GM19452 (cell line): ENCODE results near the gene CELSR3.

ENCODE experiments used
- ATAC-seq: cut with Tn5 transposase; IDR thresholded peaks from one replicate; pipeline ENCODE4 v1.9.1; 2021; ENCODE audit not compliant: unreplicated experiment

The CELSR3 gene, protein sequence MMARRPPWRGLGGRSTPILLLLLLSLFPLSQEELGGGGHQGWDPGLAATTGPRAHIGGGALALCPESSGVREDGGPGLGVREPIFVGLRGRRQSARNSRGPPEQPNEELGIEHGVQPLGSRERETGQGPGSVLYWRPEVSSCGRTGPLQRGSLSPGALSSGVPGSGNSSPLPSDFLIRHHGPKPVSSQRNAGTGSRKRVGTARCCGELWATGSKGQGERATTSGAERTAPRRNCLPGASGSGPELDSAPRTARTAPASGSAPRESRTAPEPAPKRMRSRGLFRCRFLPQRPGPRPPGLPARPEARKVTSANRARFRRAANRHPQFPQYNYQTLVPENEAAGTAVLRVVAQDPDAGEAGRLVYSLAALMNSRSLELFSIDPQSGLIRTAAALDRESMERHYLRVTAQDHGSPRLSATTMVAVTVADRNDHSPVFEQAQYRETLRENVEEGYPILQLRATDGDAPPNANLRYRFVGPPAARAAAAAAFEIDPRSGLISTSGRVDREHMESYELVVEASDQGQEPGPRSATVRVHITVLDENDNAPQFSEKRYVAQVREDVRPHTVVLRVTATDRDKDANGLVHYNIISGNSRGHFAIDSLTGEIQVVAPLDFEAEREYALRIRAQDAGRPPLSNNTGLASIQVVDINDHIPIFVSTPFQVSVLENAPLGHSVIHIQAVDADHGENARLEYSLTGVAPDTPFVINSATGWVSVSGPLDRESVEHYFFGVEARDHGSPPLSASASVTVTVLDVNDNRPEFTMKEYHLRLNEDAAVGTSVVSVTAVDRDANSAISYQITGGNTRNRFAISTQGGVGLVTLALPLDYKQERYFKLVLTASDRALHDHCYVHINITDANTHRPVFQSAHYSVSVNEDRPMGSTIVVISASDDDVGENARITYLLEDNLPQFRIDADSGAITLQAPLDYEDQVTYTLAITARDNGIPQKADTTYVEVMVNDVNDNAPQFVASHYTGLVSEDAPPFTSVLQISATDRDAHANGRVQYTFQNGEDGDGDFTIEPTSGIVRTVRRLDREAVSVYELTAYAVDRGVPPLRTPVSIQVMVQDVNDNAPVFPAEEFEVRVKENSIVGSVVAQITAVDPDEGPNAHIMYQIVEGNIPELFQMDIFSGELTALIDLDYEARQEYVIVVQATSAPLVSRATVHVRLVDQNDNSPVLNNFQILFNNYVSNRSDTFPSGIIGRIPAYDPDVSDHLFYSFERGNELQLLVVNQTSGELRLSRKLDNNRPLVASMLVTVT (N-terminal part only)

DNA sequence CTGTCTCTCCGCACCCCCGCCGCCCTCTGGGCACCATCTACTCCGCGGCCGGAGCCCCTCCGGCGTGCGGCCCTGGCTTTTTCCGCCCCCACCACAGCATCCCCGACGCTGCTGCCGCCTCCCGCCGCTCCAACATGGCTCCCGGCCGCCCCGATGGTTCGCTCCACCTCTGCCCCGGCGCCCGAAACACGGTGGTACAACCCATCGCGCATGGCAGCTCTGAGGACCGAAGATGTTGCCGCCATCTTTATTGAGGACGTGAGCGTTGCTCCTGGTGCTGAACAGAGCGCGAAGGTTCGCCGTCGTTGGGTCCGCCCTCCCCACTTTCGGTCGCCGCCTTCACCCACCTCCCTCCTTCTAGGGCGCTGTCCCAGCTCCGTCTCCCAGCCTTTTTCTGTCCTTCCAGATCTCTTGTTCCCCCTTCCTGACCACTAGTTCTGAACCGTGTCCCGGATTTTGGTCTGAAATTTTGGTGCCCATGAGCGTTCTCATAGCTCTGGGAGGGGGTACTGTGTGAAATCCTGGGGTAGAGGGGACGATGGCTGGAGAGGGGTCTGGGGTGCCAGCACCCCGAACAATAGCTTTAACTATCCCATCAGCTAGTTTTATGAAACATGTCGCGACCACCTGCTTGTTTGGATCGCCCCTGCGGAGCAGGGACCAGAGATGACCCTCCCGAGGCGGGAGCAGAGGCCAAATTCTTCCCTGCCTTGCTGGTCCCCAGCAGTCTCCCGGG, at the start of gene CELSR3:
Gene CELSR3, minus strand, starts transcription at position 134 of the 736 bp plus-strand sequence. CDS start 252 bp downstream, outside the sequence.
- no peak for ATAC-seq

DNA sequence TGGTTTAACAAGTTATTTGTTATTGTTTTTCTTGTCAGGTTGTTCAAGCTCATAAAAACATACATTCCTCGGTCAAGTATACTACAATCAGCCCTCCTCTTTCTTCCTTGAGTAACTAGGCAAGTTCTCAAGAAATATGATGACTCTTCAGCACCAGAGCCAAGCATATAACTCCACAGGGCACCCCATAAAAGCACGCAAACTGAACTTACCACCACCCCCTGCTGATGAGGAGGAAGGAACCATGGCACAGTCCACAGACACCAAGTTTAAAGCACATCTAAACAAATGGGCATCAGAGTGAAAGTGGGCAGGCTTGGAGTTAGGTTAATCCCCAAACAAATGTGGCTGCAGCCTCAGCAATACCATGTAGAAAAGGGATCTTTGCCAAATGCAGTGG, 49.0 kb upstream of the CELSR3 start:
- ATAC-seq, result no peak

DNA sequence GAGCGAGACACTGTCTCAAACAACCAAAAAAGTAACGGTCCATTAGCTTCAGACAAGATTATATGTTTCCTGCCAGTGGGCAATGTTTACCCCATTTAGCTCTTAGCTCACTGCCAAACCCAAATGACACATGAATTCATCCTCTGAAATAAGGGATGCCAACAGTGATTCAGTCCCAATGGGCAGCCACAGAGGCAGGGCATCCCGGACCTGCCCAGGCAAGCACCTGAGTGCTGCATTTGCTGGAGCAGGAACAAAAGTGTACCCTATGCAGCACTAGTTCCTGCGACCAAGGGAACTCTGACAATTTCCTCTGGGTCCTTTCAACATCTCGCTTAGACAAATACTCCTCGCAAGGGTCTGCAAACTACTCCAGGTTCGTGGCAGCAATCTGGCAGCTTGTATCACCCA, 46.4 kb upstream of the CELSR3 start:
- no peak for ATAC-seq

DNA sequence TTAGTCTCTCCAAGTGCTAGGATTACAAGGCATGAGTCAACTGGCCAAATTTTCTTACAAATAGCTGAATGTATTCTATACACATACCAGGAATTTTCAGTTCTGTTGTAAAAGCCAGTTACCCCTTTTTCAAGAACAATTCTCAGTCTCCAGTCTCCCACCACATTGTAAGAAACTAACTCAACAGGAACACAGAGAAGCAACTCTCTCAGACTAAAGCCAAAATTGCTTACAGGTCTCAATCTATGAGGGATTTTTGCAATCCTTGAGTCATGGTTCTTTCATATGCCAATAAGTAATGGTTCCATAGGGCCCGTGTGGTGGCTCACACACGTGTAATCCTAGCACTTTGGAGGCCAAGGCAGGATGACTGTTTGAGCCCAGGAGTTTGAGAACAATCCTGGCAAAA, 45.8 kb upstream of the CELSR3 start:
- ATAC-seq, result no peak

DNA sequence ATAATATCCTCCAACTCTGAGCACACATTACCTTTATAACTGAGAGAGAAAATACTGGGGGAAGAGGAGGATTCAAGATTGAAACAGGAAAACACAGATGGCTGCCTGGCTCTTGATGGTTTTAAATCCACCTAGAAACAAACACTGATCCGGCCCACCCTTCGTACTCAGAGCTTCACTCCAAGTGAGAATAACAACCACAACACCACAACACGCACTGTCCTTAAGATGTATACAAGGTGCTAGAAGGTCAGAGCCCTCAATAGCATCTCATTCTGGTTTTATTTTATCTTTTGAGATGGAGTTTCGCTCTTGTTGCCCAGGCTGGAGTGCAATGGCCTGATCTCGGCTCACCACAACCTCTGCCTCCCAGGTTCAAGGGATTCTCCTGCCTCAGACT, 44.5 kb upstream of the CELSR3 start:
- ATAC-seq, result no peak

DNA sequence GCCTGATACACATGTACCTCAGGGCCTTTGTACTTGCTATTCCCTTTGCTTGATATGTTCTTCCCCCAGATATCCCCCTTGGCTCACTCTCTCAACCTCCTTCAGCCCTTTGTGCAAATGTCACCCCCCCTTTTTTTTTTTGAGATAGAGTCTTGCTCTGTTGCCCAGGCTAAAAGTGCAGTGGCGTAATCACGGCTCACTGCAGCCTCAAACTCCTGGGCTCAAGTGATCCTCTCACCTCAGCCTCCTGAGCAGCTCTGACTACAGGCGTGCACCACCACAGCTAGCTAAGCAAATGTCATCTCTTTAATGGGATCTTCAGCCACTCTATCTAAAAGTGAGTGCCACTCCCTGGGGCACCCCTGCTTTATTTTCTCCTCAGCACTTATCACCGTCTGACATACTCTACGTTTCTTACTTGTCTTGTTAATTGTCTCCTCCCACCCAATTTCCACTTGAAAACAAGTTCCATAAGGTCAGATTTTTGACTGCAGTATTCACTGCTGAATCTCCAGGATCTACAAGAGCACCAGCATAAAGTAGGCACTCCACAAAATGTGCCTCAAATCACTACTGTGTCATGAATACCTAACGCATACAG, 39.7 kb upstream of the CELSR3 start:
- ATAC-seq, result no peak

DNA sequence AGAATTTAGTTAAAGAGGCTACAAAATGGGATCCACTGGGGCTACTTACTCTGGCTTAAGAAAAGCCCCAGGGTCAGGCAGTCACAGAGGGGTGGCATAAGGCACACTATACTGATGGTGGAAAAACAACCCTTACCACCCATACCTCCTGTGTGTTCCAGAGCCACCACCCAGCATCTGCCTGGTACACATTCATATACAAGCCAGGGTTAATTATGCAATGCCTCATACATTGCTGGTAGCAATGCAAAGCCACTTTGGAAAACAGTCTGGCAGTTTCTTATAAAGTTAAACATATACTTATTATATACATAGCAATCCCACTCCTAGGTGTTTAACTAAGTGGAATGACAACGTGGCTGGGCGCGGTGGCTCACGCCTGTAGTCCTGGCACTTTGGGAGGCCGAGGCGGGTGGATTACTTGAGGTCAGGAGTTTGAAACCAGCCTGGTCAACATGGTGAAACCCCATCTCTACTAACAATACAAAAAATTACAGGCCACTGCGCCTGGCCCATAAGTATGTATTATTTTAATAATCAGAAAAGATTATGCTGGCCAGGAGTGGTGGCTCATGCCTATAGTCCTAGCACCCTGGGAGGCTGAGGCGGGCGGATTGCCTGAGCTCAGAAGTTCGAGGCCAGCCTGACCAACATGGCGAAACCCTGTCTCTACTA, 38.2 kb upstream of the CELSR3 start:
- no peak for ATAC-seq

DNA sequence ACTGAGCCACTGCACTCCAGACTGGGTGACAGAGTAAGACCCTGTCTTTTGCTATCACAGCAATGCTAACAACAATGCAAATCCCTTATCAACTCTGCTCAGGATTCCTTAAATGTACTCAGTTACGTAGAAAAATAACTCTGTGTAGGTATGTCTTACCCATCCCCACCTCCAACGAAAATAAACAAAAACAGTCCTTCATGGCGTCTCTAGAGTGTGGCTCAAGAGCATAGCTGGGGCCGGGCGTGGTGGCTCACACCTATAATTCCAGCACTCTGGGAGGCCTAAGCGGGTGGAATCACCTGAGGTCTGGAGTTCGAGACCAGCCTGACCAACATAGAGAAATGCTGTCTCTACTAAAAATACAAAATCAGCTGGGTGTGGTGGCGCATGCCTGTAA, 36.2 kb upstream of the CELSR3 start:
- no peak for ATAC-seq

DNA sequence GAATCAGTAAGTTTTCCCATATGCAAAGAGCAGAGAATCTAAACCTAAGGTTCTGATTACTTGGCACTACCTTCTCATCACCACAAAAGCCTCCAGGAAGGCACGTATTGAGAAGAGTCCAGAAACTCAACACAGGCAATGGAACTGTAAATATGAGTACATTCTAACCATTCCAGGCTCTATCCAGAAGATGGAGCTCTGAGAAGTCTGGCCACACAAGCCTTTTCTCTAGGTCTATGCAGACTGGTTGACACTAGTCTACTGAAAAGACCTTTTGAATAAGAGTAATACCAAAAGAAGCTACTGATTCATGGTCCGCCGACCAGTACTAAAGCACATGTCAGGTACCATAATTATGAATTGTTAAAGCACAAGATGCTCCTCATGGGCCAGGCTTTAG, 35.3 kb upstream of the CELSR3 start:
- ATAC-seq, result no peak

DNA sequence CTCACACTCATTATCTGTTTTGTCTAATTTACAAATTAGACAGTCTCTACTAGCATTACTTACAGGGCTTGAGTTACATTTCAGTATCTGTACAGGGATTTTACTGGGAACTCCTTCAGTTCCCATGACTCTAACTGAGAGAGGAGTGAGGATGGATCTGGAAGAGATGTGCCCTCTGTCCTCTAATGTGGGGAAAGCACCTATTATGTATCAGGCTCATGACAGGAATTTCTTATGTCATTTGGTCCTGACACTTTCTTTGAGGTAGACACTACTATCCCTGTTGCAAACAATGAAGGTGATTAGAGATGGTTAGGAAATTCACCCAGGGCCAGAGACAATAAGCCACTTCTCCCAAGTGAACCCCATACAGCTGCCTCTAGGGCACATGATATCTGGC, 33.9 kb upstream of the CELSR3 start:
- ATAC-seq, result no peak

DNA sequence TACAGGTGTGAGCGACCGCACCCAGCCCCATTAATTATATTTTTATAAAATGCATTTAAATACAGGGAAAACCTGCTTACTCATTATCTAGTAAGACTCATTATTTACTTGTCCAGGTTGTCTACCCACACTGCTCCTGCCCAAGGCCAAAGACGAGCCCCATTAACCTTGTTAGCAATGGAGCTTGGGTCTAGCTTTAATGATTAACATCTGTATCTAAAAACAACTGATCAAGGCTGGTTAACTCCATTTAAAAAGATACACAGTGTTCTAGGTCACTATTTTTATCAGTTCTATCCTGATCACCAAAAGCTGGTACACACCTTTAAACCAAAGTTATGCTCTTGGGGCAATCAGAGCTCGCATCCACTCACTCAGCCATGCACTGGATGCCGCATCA, 33.5 kb upstream of the CELSR3 start:
- no peak for ATAC-seq

DNA sequence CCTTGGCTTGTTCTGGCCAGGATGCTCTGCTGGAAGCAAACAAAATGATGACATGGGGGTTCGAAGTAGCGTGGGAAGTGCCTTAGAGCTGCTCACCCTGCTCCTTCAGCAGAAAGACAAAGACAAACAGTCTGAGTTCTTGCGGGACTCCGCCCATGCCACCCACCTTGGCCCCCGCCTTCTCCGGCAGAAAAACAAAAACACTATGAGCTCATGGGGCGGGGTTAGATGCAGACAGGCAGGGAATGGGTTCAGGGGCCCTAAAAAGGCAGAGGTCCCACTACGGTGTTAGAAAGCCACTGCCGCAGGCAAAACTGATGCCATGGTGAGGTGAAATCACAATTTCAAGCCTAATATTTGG, 32.7 kb upstream of the CELSR3 start:
- no peak for ATAC-seq

DNA sequence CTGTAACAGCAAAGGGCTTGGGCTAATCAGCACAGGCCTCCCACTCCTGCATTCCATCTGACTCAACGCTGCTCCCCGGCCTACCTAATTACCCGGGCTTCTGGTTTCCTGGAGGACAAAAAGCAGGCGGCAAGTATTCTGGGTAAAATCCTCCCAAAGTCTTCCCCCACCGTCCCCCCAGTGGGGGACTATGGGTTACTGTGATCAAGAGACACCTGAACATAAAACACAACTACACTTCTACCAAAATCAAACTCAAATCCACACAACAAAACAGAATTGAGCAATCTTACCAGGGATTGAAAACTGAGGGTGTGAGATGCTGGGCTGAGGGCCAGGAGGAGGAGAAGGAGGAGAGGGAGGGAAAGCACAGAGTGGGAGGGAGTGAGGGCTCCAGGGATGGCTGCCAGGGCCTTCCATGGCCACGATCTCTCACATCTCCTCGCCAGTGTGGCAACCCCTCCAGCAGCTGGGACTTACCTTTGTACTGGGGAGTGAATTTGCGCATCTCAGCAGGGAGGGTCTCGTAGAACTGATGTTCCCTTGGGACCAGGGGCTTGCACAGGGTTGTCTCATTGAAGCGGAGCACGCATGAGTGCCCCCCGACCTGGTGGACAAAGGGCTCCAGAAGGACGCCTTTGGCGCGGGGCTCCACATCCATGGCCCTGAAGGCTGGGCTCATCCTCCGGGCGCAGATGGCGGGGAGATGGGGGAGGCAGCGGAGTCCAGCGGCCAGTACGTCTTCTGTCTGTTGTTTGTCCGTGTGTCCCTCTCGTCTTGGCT, 32.1 kb upstream of the CELSR3 start:
- ATAC-seq, result no peak

DNA sequence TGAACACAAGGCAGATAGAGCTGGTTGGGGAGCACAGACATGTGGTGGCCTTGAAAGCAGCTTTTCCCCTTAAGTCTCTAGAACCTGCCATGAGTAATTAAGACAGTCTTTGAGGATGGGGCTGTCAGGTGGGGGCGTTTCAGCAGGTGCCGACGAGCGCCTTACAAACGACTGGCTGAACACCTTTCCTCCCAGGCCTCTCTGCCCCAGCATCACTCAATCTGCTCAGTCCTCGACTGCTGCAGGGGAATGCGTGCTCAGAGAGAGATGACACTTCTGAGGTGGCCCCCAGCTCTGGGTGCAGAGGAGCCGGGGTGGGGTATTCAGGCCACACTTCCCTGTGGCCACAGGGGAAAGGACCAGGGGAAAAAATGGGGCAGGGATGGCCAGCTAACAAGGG, 31.1 kb upstream of the CELSR3 start:
- ATAC-seq, result no peak

DNA sequence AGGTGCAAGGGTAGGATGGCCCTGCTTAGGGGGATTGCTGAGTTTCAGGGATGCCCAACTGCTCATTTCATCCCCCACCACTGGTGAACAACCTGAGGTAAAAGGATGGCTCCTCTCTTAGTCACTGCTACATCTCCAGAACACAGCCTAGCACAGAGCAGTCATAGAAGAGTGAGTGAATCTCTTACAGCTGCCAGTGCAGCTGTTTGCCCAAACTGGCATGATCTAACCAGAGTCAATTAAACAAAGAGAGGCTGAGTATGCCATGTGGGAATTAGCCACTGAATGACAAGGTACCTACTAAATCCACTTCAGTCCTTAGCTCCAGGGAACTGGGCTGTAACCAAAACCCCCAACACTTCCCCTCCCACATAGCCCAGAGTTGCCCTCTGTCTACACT, 29.9 kb upstream of the CELSR3 start:
- ATAC-seq, result no peak

DNA sequence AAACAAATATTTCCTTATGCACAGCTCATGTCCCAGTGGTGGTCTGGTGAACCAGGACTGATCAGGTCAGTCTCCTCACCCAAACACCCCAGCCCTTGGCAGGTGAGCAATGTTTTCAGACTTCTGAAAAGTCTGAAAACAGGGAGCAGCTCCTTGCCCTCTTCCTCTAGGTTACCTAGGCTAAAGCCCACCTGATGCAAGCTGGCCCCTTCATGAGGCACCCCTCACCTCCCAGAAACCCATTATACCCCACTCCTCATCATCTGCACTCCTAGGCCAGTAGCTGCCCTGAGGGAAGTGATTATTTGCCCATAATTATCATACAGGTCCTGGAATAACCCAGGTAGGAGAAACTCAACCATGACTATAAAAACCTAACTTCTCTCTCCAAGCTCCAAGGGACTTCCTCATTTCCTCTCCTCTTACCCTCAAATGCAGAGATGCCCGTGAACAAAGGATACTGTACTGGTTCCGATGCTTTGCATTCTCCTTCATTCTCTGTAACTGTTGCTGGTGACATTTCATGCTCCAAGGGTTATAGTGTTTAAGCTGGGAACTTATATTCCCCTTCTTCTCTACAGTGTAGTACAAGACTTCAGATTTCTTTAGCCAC, 28.3 kb upstream of the CELSR3 start:
- ATAC-seq, result no peak

DNA sequence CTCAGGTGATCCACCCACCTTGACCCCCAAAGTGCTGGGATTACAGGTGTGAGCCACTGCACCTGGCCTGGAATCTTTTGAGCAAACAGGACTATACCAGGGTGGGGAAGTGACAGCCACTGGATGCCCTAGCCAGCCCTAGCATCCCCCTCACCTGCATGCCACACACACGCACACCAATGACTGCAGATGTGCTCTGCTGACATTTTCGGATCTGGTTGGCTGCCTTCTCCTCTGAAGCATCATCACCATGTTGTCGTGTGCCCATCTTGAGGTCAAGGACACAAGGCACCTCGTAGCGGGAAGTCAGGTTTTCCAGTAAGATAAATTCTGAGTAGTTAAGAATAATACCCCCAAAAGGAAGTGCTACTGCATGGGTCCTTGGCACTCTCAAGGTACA, 26.7 kb upstream of the CELSR3 start:
- ATAC-seq, result no peak

DNA sequence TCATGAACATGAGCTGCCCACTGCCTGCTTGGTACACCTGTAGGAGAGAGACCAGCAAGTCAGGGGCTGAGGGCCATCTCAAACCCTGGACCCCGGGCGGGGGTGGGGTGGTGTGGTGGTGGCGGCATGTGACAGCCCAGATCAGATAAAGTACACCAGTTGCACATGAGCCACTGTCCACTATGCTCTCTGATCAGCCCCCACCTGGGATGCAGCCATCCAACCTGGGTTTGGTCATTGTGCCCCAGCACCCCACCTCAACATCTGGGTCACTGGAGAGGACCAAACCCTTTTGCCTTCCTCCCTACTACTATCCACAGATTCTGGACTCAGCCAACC, 26.0 kb upstream of the CELSR3 start:
- ATAC-seq, result no peak
